SH-SY5Y (cell line): ENCODE measurements around the gene GALK2.

ENCODE experiments used
- GATA2 ChIP-seq: IDR thresholded peaks from 2 replicates; pipeline ENCODE4 v1.6.1; 2011; ENCODE audit warnings: mild to moderate bottlenecking, low read depth, low read length
- GATA3 ChIP-seq: IDR thresholded peaks from 2 replicates; pipeline ENCODE4 v1.6.1; 2011; ENCODE audit warnings: low read depth, mild to moderate bottlenecking, low read length, moderate library complexity

- TF ChIP-seq GATA3 (no peak), GATA2 (no peak)
Measured at GRCh38 chr15:49301562-49301961, 131.5 kb downstream of the GALK2 start.
